HEK293 (cell line): ENCODE results near the gene MTMR2.

ENCODE experiments used
- CTCF ChIA-PET: fragments of 350-600 bp; formaldehyde crosslinking; extraction: SDS; loops from one replicate; lab custom pipeline; 2021; ENCODE audit warnings: antibody characterized with exemption; lab: Yijun Ruan, JAX
- POLR2A ChIA-PET: fragments of 300-600 bp; formaldehyde crosslinking; extraction: SDS; loops from one replicate; lab custom pipeline; 2020; ENCODE audit warnings: antibody characterized with exemption, inconsistent platforms; lab: Yijun Ruan, JAX
- H3K27ac ChIP-seq: fragments of 200-500 bp; sonication (Bioruptor generic); 2 replicates; pipeline ENCODE4 v1.5.1; 2014; ENCODE audit warnings: low read depth, low read length, control low read depth, inconsistent platforms; ENCODE audit errors: extremely low read depth
- H3K36me3 ChIP-seq, 2 experiments: fragments of 200-500 bp in 1 of 2; sonication (Bioruptor generic) in 1 of 2; 1 replicate in 1 of 2; 2 replicates in 1 of 2; pipeline ENCODE4 v1.5.1; 2014 to 2017; ENCODE audit warnings: inconsistent platforms in 2 of 2, low read length in 2 of 2; ENCODE audit not compliant: control insufficient read depth in 2 of 2, insufficient read depth in 1 of 2
- H3K4me1 ChIP-seq: fragments of 200-500 bp; sonication (Bioruptor generic); 2 replicates; pipeline ENCODE4 v1.5.1; 2014; ENCODE audit warnings: mild to moderate bottlenecking, low read length, inconsistent platforms; ENCODE audit not compliant: control insufficient read depth, insufficient read depth
- H3K4me3 ChIP-seq: 2 replicates; pipeline ENCODE4 v1.5.1; 2011; ENCODE audit warnings: low read depth, mild to moderate bottlenecking, control low read depth, low read length, moderate library complexity
- H3K9me3 ChIP-seq: fragments of 200-500 bp; sonication (Bioruptor generic); 2 replicates; pipeline ENCODE4 v1.5.1; 2014; ENCODE audit warnings: low read depth, low read length, inconsistent platforms; ENCODE audit not compliant: control insufficient read depth, insufficient read depth
- CTCF ChIP-seq: fragments of 450-650 bp; formaldehyde crosslinking; IDR thresholded peaks from 2 replicates; pipeline ENCODE4 v1.5.1; 2016; ENCODE audit warnings: missing biosample characterization, missing genetic modification characterization
- HIC1 ChIP-seq: fragments of 450-650 bp; formaldehyde crosslinking; IDR thresholded peaks from 2 replicates; pipeline ENCODE4 v1.5.1; 2016; ENCODE audit warnings: missing biosample characterization, missing genetic modification characterization
- WT1 ChIP-seq: fragments of 450-650 bp; formaldehyde crosslinking; IDR thresholded peaks from 2 replicates; pipeline ENCODE4 v1.5.1; 2016; ENCODE audit warnings: missing biosample characterization, missing genetic modification characterization
- ZNF138 ChIP-seq: fragments of 450-650 bp; formaldehyde crosslinking; IDR thresholded peaks from 2 replicates; pipeline ENCODE4 v1.5.1; 2016; ENCODE audit warnings: missing biosample characterization, missing genetic modification characterization, borderline replicate concordance
- ZNF169 ChIP-seq: fragments of 450-650 bp; formaldehyde crosslinking; IDR thresholded peaks from 2 replicates; pipeline ENCODE4 v1.5.1; 2016; ENCODE audit warnings: missing biosample characterization, missing genetic modification characterization
- ZNF280D ChIP-seq: fragments of 450-650 bp; formaldehyde crosslinking; IDR thresholded peaks from 2 replicates; pipeline ENCODE4 v1.5.1; 2016; ENCODE audit warnings: missing biosample characterization, missing genetic modification characterization
- ZNF354C ChIP-seq: fragments of 450-650 bp; formaldehyde crosslinking; IDR thresholded peaks from 2 replicates; pipeline ENCODE4 v1.5.1; 2016; ENCODE audit warnings: missing biosample characterization, missing genetic modification characterization, low read depth, borderline replicate concordance
- ZNF664 ChIP-seq: fragments of 450-650 bp; formaldehyde crosslinking; IDR thresholded peaks from 2 replicates; pipeline ENCODE4 v1.5.1; 2016; ENCODE audit warnings: missing biosample characterization, missing genetic modification characterization
- ZNF692 ChIP-seq: fragments of 450-650 bp; formaldehyde crosslinking; IDR thresholded peaks from 2 replicates; pipeline ENCODE4 v1.5.1; 2016; ENCODE audit warnings: missing biosample characterization, missing genetic modification characterization
- ZSCAN18 ChIP-seq: fragments of 450-650 bp; formaldehyde crosslinking; IDR thresholded peaks from 2 replicates; pipeline ENCODE4 v1.5.1; 2016; ENCODE audit warnings: missing biosample characterization, missing genetic modification characterization

Gene MTMR2

GRCh38 chr11:95800438-95800837, 123.5 kb downstream of the MTMR2 start:
- CTCF ChIA-PET, result interaction anchor here (0.6 to 1.7 kb wide), 2 partner anchors 35 to 43 kb away, joined by 4 read pairs; no protein-coding TSS in a partner anchor
- POLR2A ChIA-PET, result no interaction called here
- no peak overlapping the region for H3K4me3 ChIP-seq
- H3K27ac ChIP-seq, result no peak overlapping the region
- no peaks in the 10 kb centered on the region for H3K9me3 ChIP-seq
- TF ChIP-seq CTCF (tag by site-specific recombination), result no peak
- no peaks in the 10 kb centered on the region for H3K4me1 ChIP-seq
- H3K36me3 ChIP-seq, result peaks cover 30 to 48% of the 10 kb centered on the region in 2 experiments

GRCh38 chr11:95799546-95799945, 124.4 kb downstream of the MTMR2 start:
- Histone ChIP-seq H3K9me3 (no peaks in the 10 kb centered on the region), H3K4me3 (no peak overlapping the region), H3K27ac (no peak overlapping the region), H3K36me3 (peaks cover 27 to 41% of the 10 kb centered on the region in 2 experiments), H3K4me1 (no peaks in the 10 kb centered on the region)
- ChIA-PET CTCF (interaction anchor here (1.7 kb wide), 1 partner anchor 36 kb away, joined by 4 read pairs; no protein-coding TSS in a partner anchor), POLR2A (no interaction called here)
- TF ChIP-seq WT1 (tag by site-specific recombination), result no peak

GRCh38 chr11:95796501-95796900, 127.4 kb downstream of the MTMR2 start:
- TF ChIP-seq ZNF169 (tag by site-specific recombination) (no peak), ZSCAN18 (tag by site-specific recombination) (no peak), ZNF354C (tag by site-specific recombination) (no peak), ZNF692 (tag by site-specific recombination) (no peak)
- no peak overlapping the region for H3K27ac ChIP-seq
- H3K9me3 ChIP-seq, result no peaks in the 10 kb centered on the region
- H3K36me3 ChIP-seq, result peaks cover 14 to 23% of the 10 kb centered on the region in 2 experiments; a peak in 2 of 3 replicates
- POLR2A ChIA-PET, result no interaction called here
- H3K4me1 ChIP-seq, result no peaks in the 10 kb centered on the region
- CTCF ChIA-PET, result interaction anchor here (0.6 kb wide), 1 partner anchor 517 kb away, joined by 5 read pairs; no protein-coding TSS in a partner anchor
- H3K4me3 ChIP-seq, result no peak overlapping the region

GRCh38 chr11:95795627-95796295, 128.1 kb downstream of the MTMR2 start:
- H3K36me3 ChIP-seq, result peaks cover 10 to 19% of the 10 kb centered on the region in 2 experiments; a peak in 2 of 3 replicates
- H3K4me1 ChIP-seq, result no peaks in the 10 kb centered on the region
- TF ChIP-seq ZNF280D (no peak), ZNF664 (tag by site-specific recombination) (no peak), ZNF169 (tag by site-specific recombination) (no peak), ZNF138 (tag by site-specific recombination) (no peak), HIC1 (tag by site-specific recombination) (no peak)
- CTCF ChIA-PET, result interaction anchor here (0.6 kb wide), 2 partner anchors 516 to 1140 kb away, joined by 3 to 5 read pairs; no protein-coding TSS in a partner anchor
- no peak overlapping the region for H3K4me3 ChIP-seq
- H3K9me3 ChIP-seq, result no peaks in the 10 kb centered on the region
- POLR2A ChIA-PET, result no interaction called here
- no peak overlapping the region for H3K27ac ChIP-seq
